ENCODE data around the gene NFILZ.

NFILZ gene, protein sequence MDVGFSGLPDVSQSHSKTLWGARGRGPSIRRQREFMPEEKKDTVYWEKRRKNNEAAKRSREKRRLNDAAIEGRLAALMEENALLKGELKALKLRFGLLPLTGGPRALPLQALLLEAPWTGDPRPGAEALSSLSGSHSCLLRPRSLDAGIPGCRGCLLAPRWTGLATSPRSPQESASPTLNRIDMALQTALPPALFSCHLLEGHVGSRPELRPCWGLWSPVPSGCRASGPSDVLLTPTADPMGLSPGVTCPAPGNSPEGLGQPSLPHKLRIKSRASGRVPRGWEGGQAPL

DNA sequence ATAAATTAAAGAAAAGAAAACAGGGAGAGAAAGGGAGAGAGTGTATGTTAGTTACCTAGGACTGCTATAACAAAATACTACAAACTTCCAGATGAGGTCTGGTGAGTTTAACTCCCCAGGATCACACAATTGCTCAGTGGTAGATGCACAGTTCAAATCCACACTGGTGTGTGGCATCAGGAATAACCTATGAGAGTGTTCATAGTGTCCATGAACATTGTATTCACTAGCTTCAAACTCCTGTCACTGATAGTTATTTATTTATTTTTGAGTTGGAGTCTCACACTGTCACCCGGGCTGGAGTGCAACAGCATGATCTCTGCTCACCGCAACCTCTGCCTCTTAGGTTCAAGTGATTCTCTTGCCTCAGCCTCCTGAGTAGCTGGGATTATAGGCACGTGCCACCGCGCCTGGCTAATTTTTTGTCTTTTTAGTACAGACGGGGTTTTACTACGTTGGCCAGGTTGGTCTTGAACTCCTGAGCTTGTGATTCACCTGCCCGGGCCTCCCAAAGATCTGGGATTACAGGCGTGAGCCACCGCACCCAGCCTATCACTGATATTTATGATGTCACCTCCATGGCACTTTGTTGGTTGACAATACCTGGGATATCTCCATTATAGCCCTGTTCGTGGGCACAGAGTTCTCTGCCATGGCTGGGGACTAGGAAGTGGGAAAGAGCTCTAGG, at the start of gene NFILZ:
Gene NFILZ, plus strand, starts transcription at position 638 of the 688 bp plus-strand sequence. CDS start 46,133 bp downstream, outside the sequence.
- no peak for DNase-seq (ENCODE audit: low read depth in 1 of 2, low spot score in 1 of 2)
- in situ Hi-C loops (cut with HindIII; ENCODE audit: low pct_unique_long_range_greater_than_20kb, low sequenced_read_pairs): no loop called here
- TF ChIP-seq JUND (IDR thresholded peaks at IDR 0.05; ENCODE audit: low read depth): no peak

DNA sequence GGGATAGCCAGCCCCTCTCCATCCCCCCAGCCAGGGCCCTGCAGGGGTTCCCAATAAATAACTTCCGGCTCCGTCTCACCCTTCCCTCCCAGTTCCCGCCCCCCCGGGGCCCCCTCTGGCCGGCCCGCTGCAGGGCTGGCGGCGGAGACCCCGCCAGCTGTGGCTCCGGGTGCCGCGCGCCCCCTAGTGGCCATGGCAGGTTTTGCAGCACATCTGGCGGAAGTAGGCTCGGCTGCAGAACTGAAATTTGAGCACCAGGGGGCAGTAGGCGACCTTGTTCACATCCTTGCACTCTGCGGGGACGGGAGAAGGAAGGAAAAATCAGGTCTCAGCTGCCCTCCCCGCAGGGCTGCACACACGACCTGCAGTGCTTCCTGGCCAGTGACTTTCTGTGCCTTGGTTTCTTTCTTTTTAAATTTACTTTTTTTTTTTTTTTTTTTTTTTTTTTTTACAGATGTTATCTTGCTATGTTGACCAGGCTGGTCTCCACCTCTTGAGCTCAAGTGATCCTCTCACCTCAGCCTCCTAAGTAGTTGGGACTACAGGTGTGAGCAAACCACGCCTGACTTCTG, 49.6 kb upstream of the NFILZ start:
- in situ Hi-C loops (cut with HindIII; ENCODE audit: low pct_unique_long_range_greater_than_20kb, low sequenced_read_pairs): no loop called here
- no peak for TF ChIP-seq JUND (IDR thresholded peaks at IDR 0.05; ENCODE audit: low read depth)
- peak; percentile 43 to 77 for DNase-seq (ENCODE audit: low read depth in 1 of 2, low spot score in 1 of 2)

DNA sequence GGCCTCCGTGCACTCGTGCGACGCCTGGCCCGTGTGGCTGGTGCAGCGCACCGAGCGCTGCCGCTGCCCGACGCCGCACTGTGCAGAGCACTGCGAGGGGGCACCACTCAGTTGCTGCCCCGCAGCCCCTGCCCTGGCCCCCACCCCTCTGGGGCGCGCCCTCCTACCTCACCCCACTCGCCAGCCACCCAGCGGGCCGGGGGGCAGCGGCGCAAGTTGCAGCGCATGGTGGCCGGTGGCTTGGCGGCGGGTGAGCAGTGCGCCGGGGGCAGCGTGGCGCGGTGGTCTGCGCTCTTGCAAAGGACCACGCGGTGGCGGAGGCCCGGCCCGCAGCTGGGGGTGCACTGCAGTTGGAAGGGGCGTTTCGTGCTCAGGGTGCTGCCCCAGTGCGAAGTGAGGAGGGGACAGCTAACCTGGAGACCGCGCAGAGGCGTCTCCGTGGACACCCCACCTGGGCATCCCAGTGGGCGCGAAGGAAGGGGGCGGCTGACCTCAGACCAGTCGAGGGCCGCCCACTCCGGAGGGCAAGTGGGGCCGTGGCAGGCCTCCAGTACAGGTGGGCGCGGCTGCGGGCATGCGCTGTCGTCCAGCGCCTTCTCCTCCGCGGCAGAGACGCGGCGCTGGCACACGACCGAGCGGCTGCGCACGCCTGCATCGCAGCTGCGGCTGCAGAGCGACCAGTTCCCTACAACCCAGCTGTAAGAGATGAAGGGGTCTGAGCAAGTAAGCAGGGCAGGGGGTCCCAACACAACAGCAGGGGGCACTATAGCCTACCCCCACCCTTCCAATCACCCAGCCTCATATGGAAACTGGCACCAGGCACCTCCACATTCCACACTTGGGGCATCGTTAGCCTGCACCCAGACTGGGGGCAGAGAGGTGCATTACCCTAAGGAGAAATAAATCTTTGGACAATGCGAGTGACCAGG, 45.2 kb upstream of the NFILZ start:
- in situ Hi-C loops (cut with HindIII; ENCODE audit: low pct_unique_long_range_greater_than_20kb, low sequenced_read_pairs): no loop called here
- DNase-seq (ENCODE audit: low read depth in 1 of 2, low spot score in 1 of 2): no peak

DNA sequence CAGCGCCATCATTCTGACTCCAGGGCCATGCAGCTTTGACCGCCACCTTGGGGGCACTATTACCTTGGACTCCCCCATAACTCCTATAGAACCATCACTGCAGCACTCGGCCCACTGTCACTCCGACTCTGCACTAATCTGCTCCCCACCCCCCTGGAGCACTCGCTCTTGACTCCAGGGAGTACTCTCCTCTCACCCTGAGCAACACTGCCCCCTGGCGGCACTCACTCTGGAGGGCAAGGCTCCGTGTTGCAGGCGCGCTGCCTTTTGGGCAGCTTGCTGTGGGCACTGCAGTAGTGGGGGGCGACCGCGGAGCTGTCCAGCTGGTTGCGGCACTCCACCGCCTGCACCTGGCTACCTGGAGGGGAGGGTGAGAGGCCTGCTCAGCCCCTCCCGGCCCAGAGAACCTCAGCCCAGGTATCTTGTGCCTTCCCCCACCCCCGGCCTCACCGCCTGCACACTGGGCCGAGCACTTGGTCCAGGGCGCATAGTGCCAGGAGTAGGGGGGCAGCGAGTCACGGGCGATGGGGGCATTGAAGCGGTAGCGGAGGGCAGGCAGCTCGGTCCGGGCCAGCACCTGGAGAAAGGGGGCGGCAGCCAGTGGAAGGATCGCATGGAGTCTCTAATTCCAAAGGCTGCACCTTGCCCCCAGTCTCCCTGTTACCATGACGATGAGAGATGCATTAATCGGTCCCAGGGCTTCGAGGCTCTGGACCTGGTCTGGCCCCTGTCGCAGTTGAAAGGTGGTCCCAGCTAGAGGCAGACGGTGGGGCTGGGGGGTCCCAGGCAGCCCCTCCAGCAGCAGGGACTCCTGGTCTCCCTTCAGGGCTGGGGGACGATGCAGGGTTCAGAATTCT, 44.3 kb upstream of the NFILZ start:
- in situ Hi-C loops (cut with HindIII; ENCODE audit: low pct_unique_long_range_greater_than_20kb, low sequenced_read_pairs): no loop called here
- TF ChIP-seq JUND (IDR thresholded peaks at IDR 0.05; ENCODE audit: low read depth): no peak
- peak; percentile 74 for DNase-seq (ENCODE audit: low read depth in 1 of 2, low spot score in 1 of 2)

More for the DNA sequence above, 45.2 kb upstream of the NFILZ start:
- no peak for TF ChIP-seq JUND (IDR thresholded peaks at IDR 0.05; ENCODE audit: low read depth)

DNA sequence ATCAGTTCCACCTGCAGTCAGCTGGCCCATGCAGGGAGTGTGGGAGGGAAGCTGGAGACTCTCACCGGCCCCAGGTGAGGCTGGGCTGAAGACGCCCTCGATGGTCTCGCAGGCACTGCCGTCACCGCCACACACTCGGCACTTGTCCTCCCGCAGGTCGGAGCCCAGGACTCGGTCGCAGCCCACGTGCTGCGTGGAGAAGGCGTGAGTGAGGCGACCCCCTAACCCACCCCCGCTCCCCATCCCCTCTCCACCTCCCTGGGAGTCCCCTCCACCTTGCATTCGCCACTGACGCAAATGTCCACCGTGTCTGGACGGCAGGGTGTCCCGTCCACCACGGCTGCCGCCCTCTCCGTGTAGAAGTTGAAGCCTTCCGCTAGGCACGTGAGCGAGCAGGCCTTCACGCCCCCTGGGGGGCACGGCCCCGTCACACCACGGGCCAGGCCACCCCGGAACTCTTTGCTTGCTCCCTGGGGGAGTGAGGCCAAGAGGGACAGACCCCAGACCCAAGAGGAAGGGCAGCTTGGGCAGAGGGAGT, 41.2 kb upstream of the NFILZ start:
- in situ Hi-C loops (cut with HindIII; ENCODE audit: low pct_unique_long_range_greater_than_20kb, low sequenced_read_pairs): no loop called here
- no peak for DNase-seq (ENCODE audit: low read depth in 1 of 2, low spot score in 1 of 2)
- TF ChIP-seq JUND (IDR thresholded peaks at IDR 0.05; ENCODE audit: low read depth): no peak

DNA sequence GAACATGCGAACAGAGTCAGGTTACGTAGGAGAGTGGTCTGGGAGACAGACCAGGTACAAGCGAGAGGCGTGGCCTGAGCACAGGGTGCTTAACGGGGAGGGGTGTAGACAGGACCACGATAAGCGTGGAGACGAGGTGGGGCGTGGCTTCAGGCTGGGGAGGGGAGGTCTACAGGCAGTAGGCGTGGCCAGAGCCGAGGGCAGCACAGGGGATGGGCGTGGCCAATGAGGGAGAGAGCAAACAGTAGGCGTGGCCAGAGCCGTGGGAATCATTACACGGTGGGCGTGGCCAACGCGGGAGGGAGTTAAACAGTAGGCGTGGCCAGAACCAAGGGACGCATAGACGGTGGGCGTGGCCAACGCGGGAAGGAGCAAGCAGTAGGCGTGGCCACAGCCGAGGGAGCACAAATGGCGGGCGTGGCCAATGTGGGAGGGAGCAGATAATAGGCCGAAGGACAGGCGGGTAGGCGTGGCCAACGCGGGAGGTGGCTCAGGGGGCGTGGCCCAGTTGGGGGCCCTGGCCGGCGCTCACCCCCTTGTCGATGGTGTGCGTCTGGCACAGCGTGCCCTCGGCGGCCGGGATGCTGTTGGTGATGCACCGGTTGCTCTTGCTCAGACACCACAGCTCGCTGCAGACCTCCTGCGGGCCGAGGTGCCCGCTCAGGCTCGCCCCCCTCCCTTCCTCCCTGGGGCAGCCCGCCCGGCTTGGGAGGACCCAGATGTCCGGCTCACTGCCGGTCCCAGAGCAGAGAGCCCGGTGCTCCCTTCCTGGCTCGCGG, 38.0 kb upstream of the NFILZ start:
- DNase-seq (ENCODE audit: low read depth in 1 of 2, low spot score in 1 of 2): peak in 1 of 2 experiments; percentile 95
- in situ Hi-C loops (cut with HindIII; ENCODE audit: low pct_unique_long_range_greater_than_20kb, low sequenced_read_pairs): no loop called here
- no peak for TF ChIP-seq JUND (IDR thresholded peaks at IDR 0.05; ENCODE audit: low read depth)

DNA sequence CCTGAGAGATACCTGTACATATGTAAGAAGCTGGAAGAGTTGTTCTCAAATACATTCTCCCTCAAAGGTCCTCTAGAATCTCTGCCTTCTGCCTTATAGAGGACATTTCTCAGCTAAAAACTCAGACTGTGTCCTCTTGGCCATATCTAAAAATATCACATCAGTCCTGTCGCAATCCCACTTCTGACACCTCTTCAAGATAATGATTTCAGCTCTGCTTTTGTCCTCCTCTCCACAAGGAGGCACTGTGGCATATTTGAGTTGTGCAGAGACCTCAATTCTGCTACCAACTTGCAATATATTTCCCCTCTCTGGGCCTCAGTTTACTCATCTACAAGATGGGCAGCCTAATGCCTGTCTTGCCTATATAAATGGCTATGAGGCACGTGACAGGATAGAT, 36.5 kb upstream of the NFILZ start:
- in situ Hi-C loops (cut with HindIII; ENCODE audit: low pct_unique_long_range_greater_than_20kb, low sequenced_read_pairs): no loop called here
- TF ChIP-seq JUND (IDR thresholded peaks at IDR 0.05; ENCODE audit: low read depth): no peak
- no peak for DNase-seq (ENCODE audit: low read depth in 1 of 2, low spot score in 1 of 2)

DNA sequence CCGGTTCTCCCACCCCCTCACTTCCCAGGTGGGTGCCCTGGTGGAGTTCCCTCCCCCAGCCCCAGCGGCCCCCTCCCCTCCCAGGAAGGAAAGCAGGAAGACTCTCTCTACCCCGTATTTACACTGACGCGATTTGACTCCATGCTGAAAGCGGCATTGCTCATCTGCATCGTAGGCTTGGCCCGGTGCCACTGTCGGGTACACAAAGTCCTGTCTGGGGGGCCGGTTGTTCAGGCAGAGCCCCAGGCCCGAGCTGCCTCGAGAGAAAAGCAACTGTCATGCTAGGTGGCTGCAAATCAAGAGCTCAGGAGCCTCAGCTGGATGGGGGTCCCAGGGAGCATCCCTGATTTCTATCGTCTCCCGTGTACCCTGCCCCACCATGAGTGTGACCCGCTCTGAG, 34.8 kb upstream of the NFILZ start:
- in situ Hi-C loops (cut with HindIII; ENCODE audit: low pct_unique_long_range_greater_than_20kb, low sequenced_read_pairs): no loop called here

DNA sequence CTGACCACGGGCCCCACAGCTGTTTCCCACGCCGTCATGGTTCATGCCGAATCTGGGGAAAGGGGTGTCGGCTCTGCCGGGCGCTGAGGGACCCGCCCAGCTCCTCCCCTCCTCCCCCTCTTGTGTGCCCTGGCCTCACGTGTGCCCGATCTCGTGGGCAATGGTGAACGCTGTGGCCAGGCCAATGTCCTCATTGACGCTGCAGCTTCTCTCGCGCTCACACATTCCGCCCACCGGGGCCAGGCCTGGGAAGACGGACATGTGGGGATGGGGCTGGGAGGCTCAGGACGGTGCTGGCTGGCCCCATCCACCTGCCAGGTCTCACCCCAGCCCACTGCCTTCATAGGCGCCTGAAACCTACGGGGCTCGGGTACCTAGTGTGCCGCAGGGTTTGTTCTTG, 34.3 kb upstream of the NFILZ start:
- in situ Hi-C loops (cut with HindIII; ENCODE audit: low pct_unique_long_range_greater_than_20kb, low sequenced_read_pairs): no loop called here
- DNase-seq (ENCODE audit: low read depth in 1 of 2, low spot score in 1 of 2): no peak

More for the DNA sequence above, 34.8 kb upstream of the NFILZ start:
- TF ChIP-seq JUND (IDR thresholded peaks at IDR 0.05; ENCODE audit: low read depth): no peak
- no peak for DNase-seq (ENCODE audit: low read depth in 1 of 2, low spot score in 1 of 2)

DNA sequence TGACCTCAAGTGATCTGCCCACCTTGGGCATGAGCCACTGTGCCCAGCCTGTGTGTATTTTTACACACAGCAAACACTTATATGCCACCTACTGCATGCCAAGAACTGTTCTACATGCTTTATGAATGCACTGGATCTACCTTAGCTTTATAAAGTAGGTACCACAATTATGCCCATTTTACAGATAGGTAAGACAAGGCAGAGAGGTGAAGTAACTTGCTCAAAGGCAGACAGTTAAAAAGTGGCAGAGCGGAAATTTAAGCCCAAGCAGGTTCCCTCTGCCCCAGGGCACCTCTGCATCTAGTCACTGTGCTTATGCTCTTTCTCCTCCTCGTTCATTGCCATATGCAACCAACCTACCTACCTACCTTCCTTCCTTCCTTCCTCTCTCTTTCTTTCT, 30.4 kb upstream of the NFILZ start:
- in situ Hi-C loops (cut with HindIII; ENCODE audit: low pct_unique_long_range_greater_than_20kb, low sequenced_read_pairs): no loop called here
- no peak for TF ChIP-seq JUND (IDR thresholded peaks at IDR 0.05; ENCODE audit: low read depth)
- DNase-seq (ENCODE audit: low read depth in 1 of 2, low spot score in 1 of 2): no peak

More for the DNA sequence above, 34.3 kb upstream of the NFILZ start:
- no peak for TF ChIP-seq JUND (IDR thresholded peaks at IDR 0.05; ENCODE audit: low read depth)

DNA sequence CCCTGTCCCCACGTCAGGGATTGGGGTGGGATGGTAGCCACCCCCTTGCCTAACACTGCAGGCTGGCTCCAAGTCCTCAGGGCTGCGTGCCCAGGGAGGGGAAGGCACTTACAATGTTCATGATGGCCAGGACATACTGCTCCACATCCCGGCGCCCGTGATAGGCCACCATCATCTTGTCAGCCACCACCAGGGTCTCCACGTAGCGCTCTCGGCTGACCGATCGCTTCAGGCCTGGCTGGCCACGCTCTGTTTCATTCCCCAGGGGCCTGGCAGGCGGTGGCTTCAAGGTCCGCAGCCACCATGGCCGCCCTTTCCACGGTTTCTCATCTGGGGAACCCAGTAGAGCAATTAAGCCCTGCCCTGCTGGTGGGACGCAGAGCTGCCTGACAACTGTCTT, 29.6 kb upstream of the NFILZ start:
- TF ChIP-seq JUND (IDR thresholded peaks at IDR 0.05; ENCODE audit: low read depth): no peak
- in situ Hi-C loops (cut with HindIII; ENCODE audit: low pct_unique_long_range_greater_than_20kb, low sequenced_read_pairs): no loop called here
- no peak for DNase-seq (ENCODE audit: low read depth in 1 of 2, low spot score in 1 of 2)

All from T47D (cell line).